Esophagus muscularis mucosa (tissue), 2 donors: Measurements from ENCODE around the gene APP.

Experiments
- POLR2A ChIP-seq: fragments of 450-650 bp; IDR thresholded peaks from one replicate; pipeline ENCODE4 v1.6.1; 2017; ENCODE audit warnings: antibody characterized with exemption, moderate library complexity, mild to moderate bottlenecking, low read depth
- POLR2AphosphoS5 ChIP-seq, 2 donors: sonication (generic); formaldehyde crosslinking; IDR thresholded peaks; one replicate each; pipeline ENCODE4 v1.6.1; 2017; ENCODE audit warnings: antibody characterized with exemption in 2 of 2

- TF ChIP-seq POLR2A (no peak), POLR2AphosphoS5 (IDR thresholded peaks at IDR 0.05) (no peak)
These were observed 159.2 kb downstream of the APP start for GRCh38 chr21:26011292-26011940.
